ENCODE results near the gene SALL4.

DNA sequence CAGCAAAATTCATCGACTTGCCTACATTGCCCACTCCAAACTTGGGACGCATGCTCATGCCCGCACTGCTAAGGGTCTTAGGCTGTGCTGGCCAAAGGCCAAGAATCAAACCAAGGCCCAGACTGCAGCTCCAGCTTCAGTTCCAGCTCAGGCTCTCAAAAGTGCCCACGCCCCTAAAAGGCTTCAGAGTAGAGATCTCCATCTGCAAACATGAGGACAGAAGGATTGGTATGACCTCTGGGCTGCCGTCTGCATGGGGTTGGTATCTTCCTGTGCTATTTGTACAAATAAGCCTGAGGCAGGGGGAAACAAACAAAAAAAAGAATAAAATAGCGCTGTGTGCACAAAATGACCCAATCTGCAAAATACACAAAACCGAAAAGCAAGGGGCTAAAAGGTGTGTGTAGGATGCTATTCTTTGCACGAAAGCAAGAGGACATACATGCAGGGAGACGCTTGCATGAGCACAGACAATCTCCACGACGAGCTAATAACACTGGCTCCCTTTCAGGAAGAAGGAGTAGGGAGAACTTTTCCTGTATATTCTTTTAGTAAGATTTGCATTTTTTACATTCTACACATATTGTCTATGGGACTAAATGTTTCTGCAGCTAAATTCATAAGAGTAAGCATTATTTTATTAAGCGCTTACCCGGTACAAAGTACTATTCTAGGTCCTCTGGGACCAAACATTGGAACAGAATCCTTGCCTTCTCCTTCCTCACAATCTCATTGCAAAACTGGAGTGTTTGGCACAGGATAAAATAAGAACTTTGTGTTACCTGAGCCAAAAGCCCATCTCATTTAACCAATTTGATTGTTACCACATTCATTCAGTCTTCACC lies 67.2 kb downstream of the SALL4 start:
- TF ChIP-seq, protein P1, sequence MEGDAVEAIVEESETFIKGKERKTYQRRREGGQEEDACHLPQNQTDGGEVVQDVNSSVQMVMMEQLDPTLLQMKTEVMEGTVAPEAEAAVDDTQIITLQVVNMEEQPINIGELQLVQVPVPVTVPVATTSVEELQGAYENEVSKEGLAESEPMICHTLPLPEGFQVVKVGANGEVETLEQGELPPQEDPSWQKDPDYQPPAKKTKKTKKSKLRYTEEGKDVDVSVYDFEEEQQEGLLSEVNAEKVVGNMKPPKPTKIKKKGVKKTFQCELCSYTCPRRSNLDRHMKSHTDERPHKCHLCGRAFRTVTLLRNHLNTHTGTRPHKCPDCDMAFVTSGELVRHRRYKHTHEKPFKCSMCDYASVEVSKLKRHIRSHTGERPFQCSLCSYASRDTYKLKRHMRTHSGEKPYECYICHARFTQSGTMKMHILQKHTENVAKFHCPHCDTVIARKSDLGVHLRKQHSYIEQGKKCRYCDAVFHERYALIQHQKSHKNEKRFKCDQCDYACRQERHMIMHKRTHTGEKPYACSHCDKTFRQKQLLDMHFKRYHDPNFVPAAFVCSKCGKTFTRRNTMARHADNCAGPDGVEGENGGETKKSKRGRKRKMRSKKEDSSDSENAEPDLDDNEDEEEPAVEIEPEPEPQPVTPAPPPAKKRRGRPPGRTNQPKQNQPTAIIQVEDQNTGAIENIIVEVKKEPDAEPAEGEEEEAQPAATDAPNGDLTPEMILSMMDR (IDR thresholded peaks at IDR 0.05) = no peak
- no peak for TF ChIP-seq POLR2A (IDR thresholded peaks at IDR 0.05)
- TF ChIP-seq POLR2AphosphoS5 (IDR thresholded peaks at IDR 0.05) = no peak
- no peak for TF ChIP-seq EP300 (IDR thresholded peaks at IDR 0.05)

Measured in stomach (tissue), 4 donors.